ENCODE data around the gene MMUT. TPM values are rescaled to one million over a fixed set of nuclear protein-coding genes. Genes with fewer than 3 reads are reported as not detected.
A peak's percentile ranks its signal among the peaks of the same experiment; 100 is the strongest.

Gene MMUT
- total RNA-seq, 1 donor from 2014 or later = 26.4 TPM

DNA sequence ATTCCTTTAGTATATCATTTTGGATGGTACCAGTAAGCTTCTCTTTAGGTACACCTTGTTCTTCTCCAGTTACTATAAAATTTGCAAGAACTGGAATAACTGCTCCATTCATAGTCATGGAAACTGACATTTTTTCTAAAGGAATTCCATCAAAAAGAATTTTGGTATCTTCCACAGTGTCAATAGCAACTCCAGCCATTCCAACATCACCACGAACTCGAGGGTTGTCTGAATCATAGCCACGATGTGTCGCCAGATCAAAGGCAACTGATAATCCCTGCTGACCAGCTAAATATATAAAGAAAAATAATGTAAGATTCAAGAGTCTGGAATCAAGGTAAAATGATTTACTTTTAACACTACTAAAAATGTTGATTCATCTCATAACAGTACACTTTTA, 5.3 kb downstream of the MMUT start:
- H3K9me3 Mint-ChIP-seq (ENCODE audit: low read depth) = no peaks in the 10 kb centered on the region
- H3K4me1 Mint-ChIP-seq (ENCODE audit: low read depth) = peaks cover 9% of the 10 kb centered on the region
- DNase-seq (ENCODE audit: low spot score, unreplicated experiment) = no peak
- H3K36me3 Mint-ChIP-seq (ENCODE audit: insufficient read depth) = peaks cover 11% of the 10 kb centered on the region
- TF ChIP-seq, protein P1, sequence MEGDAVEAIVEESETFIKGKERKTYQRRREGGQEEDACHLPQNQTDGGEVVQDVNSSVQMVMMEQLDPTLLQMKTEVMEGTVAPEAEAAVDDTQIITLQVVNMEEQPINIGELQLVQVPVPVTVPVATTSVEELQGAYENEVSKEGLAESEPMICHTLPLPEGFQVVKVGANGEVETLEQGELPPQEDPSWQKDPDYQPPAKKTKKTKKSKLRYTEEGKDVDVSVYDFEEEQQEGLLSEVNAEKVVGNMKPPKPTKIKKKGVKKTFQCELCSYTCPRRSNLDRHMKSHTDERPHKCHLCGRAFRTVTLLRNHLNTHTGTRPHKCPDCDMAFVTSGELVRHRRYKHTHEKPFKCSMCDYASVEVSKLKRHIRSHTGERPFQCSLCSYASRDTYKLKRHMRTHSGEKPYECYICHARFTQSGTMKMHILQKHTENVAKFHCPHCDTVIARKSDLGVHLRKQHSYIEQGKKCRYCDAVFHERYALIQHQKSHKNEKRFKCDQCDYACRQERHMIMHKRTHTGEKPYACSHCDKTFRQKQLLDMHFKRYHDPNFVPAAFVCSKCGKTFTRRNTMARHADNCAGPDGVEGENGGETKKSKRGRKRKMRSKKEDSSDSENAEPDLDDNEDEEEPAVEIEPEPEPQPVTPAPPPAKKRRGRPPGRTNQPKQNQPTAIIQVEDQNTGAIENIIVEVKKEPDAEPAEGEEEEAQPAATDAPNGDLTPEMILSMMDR (IDR thresholded peaks at IDR 0.05; ENCODE audit: unreplicated experiment) = no peak
- H3K4me3 Mint-ChIP-seq (ENCODE audit: low read depth) = no peak overlapping the region
- no peaks in the 10 kb centered on the region for H3K27me3 Mint-ChIP-seq
- no peak overlapping the region for H3K27ac Mint-ChIP-seq

DNA sequence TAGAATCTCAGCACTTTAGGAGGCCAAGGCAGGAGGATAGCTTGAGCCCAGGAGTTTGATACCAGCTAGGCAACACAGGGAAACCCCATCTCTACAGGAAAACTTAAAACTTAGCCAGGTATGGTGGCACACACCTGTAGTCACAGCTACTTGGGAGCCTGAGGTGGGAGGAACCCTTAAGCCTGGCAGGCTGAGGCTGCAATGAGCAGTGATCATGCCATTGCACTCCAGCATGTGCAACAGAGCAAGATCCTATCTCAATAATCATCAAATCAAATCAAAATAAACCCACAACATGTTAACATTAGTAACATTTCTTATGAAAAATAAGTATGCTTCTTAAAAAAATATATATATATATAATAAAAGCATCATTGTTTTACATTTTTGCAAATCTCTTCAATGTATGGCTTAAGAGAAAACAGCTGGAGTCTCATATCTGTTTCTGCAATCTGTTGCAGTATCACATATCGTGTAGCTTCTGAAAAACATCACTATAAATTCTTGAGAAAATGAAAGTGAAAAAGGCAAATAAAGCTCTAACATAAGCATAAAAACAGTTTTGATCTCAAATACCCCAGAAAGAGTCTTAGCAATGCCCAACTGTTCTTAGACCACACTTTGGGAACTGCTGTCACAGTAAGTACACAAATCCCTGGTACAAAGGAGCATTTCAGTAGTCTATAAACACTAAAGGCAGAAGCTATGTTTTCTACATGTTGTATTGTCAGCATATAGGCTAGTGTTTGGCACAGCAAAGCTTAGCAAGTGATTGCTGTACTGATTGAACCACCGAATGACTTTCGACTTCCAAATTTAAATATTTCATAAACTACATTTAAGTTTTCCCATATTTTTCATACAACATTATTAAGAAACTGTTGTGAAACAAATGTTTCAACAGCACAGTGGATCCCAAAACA, 8.0 kb downstream of the MMUT start:
- no peak overlapping the region for H3K27ac Mint-ChIP-seq
- no peak for DNase-seq (ENCODE audit: low spot score, unreplicated experiment)
- no peaks in the 10 kb centered on the region for H3K27me3 Mint-ChIP-seq
- TF ChIP-seq, protein P1 (IDR thresholded peaks at IDR 0.05; ENCODE audit: unreplicated experiment) = no peak
- no peaks in the 10 kb centered on the region for H3K4me1 Mint-ChIP-seq (ENCODE audit: low read depth)
- no peak overlapping the region for H3K4me3 Mint-ChIP-seq (ENCODE audit: low read depth)
- H3K9me3 Mint-ChIP-seq (ENCODE audit: low read depth) = no peaks in the 10 kb centered on the region
- peaks cover 16% of the 10 kb centered on the region for H3K36me3 Mint-ChIP-seq (ENCODE audit: insufficient read depth)

DNA sequence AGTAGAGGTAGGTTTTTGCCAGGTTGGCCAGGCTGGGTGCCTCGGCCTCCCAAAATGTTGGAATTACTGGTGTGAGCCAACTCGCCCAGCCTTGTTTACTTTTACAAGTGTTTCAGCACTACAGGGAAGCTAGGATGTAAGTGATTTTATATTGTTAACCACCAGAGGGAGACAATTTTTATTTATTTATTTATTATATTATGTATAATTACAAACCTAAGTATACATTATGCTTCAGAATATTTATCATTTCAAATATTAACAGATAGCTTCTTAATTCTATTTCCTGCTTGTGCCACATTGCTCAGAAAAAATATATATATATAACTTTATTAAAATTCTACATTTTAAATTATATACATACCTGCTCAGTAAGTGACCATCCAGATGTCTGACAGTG, 9.8 kb downstream of the MMUT start:
- no peaks in the 10 kb centered on the region for H3K4me1 Mint-ChIP-seq (ENCODE audit: low read depth)
- no peak overlapping the region for H3K27ac Mint-ChIP-seq
- TF ChIP-seq, protein P1 (IDR thresholded peaks at IDR 0.05; ENCODE audit: unreplicated experiment) = peak; percentile 58
- no peaks in the 10 kb centered on the region for H3K27me3 Mint-ChIP-seq
- no peak overlapping the region for H3K4me3 Mint-ChIP-seq (ENCODE audit: low read depth)
- H3K9me3 Mint-ChIP-seq (ENCODE audit: low read depth) = no peaks in the 10 kb centered on the region
- DNase-seq (ENCODE audit: low spot score, unreplicated experiment) = no peak
- peaks cover 16% of the 10 kb centered on the region for H3K36me3 Mint-ChIP-seq (ENCODE audit: insufficient read depth)

DNA sequence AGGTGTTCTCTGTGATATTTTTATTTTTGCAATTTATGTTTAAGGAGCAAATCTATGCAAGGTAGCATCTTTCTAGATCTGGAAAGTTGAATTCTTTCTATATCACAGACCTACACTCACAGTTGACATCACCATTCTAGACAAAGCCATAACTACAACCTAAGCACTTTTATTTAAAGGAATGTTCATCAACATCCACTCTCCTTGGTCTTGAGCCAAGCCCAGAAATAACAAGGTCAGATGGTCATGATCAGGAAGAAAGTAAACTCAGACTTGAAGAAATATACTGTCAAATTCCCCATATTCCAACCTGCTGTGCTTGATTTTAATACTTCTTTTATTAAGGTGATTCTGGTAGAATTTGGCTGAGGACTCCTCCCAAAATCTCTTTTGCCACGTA, 32.2 kb downstream of the MMUT start:
- Mint-ChIP-seq H3K4me3 (ENCODE audit: low read depth) (no peak overlapping the region), H3K27ac (no peak overlapping the region), H3K36me3 (ENCODE audit: insufficient read depth) (peaks cover 28% of the 10 kb centered on the region), H3K4me1 (ENCODE audit: low read depth) (no peaks in the 10 kb centered on the region), H3K27me3 (no peaks in the 10 kb centered on the region), H3K9me3 (ENCODE audit: low read depth) (peaks cover 3% of the 10 kb centered on the region)
- DNase-seq (ENCODE audit: low spot score, unreplicated experiment) = no peak
- TF ChIP-seq, protein P1 (IDR thresholded peaks at IDR 0.05; ENCODE audit: unreplicated experiment) = no peak

DNA sequence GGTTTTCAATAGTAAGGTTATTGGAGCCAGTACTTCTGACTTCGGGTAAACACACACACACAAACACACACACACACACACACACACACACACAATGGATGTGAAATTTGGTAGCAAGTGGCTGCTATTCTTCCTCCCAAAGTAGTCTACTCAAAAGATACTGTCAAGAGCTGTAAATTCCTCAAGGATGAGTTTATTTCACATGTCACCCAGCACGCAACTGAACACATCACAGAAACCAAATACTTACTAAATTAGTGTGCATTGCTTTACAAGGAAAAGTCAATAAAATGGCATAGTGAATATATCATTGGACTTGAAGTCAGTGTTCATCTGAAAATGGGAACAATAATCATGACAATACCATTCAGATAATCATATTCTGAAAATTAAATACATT, 32.9 kb downstream of the MMUT start:
- no peak overlapping the region for H3K27ac Mint-ChIP-seq
- peaks cover 22% of the 10 kb centered on the region for H3K36me3 Mint-ChIP-seq (ENCODE audit: insufficient read depth)
- TF ChIP-seq, protein P1 (IDR thresholded peaks at IDR 0.05; ENCODE audit: unreplicated experiment) = no peak
- H3K9me3 Mint-ChIP-seq (ENCODE audit: low read depth) = peaks cover 3% of the 10 kb centered on the region
- DNase-seq (ENCODE audit: low spot score, unreplicated experiment) = no peak
- no peaks in the 10 kb centered on the region for H3K27me3 Mint-ChIP-seq
- H3K4me1 Mint-ChIP-seq (ENCODE audit: low read depth) = no peaks in the 10 kb centered on the region
- H3K4me3 Mint-ChIP-seq (ENCODE audit: low read depth) = no peak overlapping the region
